ENCODE measurements around the gene TMEM108. TPM values are rescaled to one million over a fixed set of nuclear protein-coding genes. Genes with fewer than 3 reads are reported as not detected.

TMEM108 gene
- total RNA-seq, 1 donor from 2014 or later = 2.4 TPM

- no peaks in the 10 kb centered on the region for H3K9me3 ChIP-seq (replicated peaks)
- no peak for DNase-seq
- TF ChIP-seq CTCF (IDR thresholded peaks at IDR 0.05; ENCODE audit: borderline replicate concordance) = no peak
- H3K4me3 ChIP-seq = no peak overlapping the region
- intact Hi-C loops (cut with micrococcal nuclease) = no loop called here
- H3K36me3 ChIP-seq = no peaks in the 10 kb centered on the region
- H3K4me1 ChIP-seq = peaks cover 9% of the 10 kb centered on the region
- H3K27me3 ChIP-seq (ENCODE audit: low read depth) = no peaks in the 10 kb centered on the region
- H3K27ac ChIP-seq (replicated peaks) = no peak overlapping the region
Observed at GRCh38 chr3:133125802-133126201, 87.6 kb downstream of the TMEM108 start.

GRCh38 chr3:133127381-133127780 lies 89.2 kb downstream of the TMEM108 start:
- no peaks in the 10 kb centered on the region for H3K27me3 ChIP-seq (ENCODE audit: low read depth)
- intact Hi-C loops (cut with micrococcal nuclease) = no loop called here
- H3K4me3 ChIP-seq = no peak overlapping the region
- H3K9me3 ChIP-seq (replicated peaks) = no peaks in the 10 kb centered on the region
- no peak overlapping the region for H3K27ac ChIP-seq (replicated peaks)
- peaks cover 9% of the 10 kb centered on the region for H3K4me1 ChIP-seq
- DNase-seq = no peak
- H3K36me3 ChIP-seq = no peaks in the 10 kb centered on the region
- TF ChIP-seq CTCF (IDR thresholded peaks at IDR 0.05; ENCODE audit: borderline replicate concordance) = no peak

- H3K4me1 ChIP-seq = no peaks in the 10 kb centered on the region
- no peaks in the 10 kb centered on the region for H3K36me3 ChIP-seq
- no peak for TF ChIP-seq CTCF (IDR thresholded peaks at IDR 0.05; ENCODE audit: borderline replicate concordance)
- H3K27ac ChIP-seq (replicated peaks) = no peak overlapping the region
- DNase-seq = no peak
- intact Hi-C loops (cut with micrococcal nuclease) = no loop called here
- H3K27me3 ChIP-seq (ENCODE audit: low read depth) = no peaks in the 10 kb centered on the region
- H3K4me3 ChIP-seq = no peak overlapping the region
- no peaks in the 10 kb centered on the region for H3K9me3 ChIP-seq (replicated peaks)
Observed at GRCh38 chr3:133130168-133130567, 92.0 kb downstream of the TMEM108 start.

- no peaks in the 10 kb centered on the region for H3K4me1 ChIP-seq
- H3K9me3 ChIP-seq (replicated peaks) = no peaks in the 10 kb centered on the region
- TF ChIP-seq CTCF (IDR thresholded peaks at IDR 0.05; ENCODE audit: borderline replicate concordance) = no peak
- H3K27me3 ChIP-seq (ENCODE audit: low read depth) = no peaks in the 10 kb centered on the region
- no peak overlapping the region for H3K4me3 ChIP-seq
- H3K36me3 ChIP-seq = no peaks in the 10 kb centered on the region
- no peak for DNase-seq
- intact Hi-C loops (cut with micrococcal nuclease) = no loop called here
- H3K27ac ChIP-seq (replicated peaks) = no peak overlapping the region
Observed at GRCh38 chr3:133135306-133135705, 97.1 kb downstream of the TMEM108 start.

- intact Hi-C loops (cut with micrococcal nuclease) = no loop called here
- Histone ChIP-seq H3K36me3 (no peaks in the 10 kb centered on the region), H3K27me3 (ENCODE audit: low read depth) (no peaks in the 10 kb centered on the region), H3K4me3 (no peak overlapping the region), H3K27ac (replicated peaks) (no peak overlapping the region), H3K9me3 (replicated peaks) (no peaks in the 10 kb centered on the region), H3K4me1 (no peaks in the 10 kb centered on the region)
- no peak for DNase-seq
- TF ChIP-seq CTCF (IDR thresholded peaks at IDR 0.05; ENCODE audit: borderline replicate concordance) = no peak
Observed at GRCh38 chr3:133136114-133137041, 98.2 kb downstream of the TMEM108 start.

All from left ventricle myocardium inferior (tissue), 1 donor.